KBM-7 (cell line): Measurements from ENCODE around the gene SREBF2.
"Not testable (repeated sequence)": the region's sequence is repeated elsewhere in the genome, so short reads cannot be mapped to it uniquely, and the experiment has no call there.

ENCODE experiments used
- DNase-seq: peaks from one replicate; pipeline ENCODE4 v3.0.0-alpha.2; 2015
- in situ Hi-C: fragments of 300-500 bp; cut with MboI; formaldehyde crosslinking; loops from 2 replicates; pipeline ENCODE4 v1.14.3; 2020; ENCODE audit warnings: low sequenced_read_pairs, low pct_unique_long_range_greater_than_20kb, mixed read lengths

Gene SREBF2

GRCh38 chr22:41931701-41932269 is 98.9 kb downstream of the SREBF2 start:
- DNase-seq = no peak
- in situ Hi-C loops = no loop called here

- no peak for DNase-seq
- in situ Hi-C loops = no loop called here
These were observed 99.4 kb downstream of the SREBF2 start for GRCh38 chr22:41932353-41932752.

- no peak for DNase-seq
- in situ Hi-C loops = no loop called here
These were observed 100.7 kb downstream of the SREBF2 start for GRCh38 chr22:41933411-41934177.

DNA sequence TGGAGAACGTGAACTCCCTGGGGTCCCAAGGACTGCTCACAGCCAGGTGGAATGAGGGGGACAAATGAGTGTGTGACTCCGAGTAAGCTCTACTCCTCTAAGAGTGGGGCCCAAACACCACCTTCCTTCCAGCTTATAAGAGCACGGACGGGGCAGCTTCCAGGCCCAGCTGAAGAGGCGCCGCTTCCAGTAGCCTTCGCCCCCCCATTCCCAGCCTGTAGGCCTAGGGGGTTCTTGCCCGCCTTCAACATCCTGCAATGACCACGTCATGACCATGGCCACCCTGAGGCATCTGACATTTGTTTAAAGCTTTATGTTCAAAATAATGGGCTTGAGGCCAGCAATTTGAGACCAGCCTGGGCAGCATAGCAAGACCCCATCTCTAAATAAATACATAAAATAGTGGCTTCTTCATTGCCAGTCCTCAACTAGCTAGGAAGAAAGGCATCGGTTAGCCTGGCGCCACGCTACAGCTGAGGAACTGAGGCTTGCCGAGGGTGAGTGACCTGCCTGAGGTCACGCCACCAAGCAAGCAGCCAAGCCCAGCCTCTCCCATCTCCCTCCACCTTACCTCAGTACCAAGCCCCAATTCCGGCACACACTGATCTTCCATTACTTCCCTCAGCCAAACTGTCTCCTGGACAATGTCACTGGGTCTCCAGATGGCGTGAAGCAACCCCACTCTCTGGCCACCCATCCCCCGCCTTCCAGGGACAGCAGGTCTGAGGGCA is 101.5 kb downstream of the SREBF2 start:
- no peak for DNase-seq
- in situ Hi-C loops = no loop called here

GRCh38 chr22:41935015-41935351 is 102.1 kb downstream of the SREBF2 start:
- in situ Hi-C loops = no loop called here
- no peak for DNase-seq

DNA sequence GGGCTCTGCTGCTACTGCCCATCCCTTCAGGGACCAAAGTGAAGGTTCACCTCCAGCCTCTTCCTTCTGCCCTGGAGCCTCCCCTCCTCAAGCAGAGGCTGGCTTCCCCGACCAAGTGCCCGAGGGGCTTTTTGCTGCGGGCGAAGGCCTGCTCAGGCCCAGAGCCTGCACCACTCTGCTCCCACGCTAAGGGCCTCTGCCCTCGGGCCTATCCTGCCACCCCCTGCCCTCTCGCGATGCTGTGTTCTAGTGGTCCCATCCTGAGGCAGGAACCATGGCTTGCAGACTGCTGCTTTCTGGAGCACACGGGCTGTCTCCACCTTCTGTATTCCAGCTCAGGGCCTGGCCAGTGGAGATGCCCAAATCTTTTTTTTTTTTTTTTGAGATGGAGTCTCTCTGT is 102.6 kb downstream of the SREBF2 start:
- DNase-seq = no peak
- in situ Hi-C loops = no loop called here

DNA sequence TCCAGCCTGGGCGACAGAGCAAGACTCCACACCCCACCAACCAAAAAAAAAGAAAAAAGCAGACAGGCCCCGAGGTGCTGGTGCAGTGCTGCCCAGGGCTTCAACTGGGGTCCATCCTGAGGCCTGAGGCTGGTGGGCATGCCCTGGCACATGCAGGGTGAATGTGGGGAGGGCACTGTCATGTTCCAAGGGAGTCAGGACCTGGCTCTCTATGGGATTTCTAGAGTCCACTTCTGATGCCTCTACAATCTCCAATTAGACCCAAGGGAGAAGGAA is 103.9 kb downstream of the SREBF2 start:
- no peak for DNase-seq
- in situ Hi-C loops = no loop called here

- in situ Hi-C loops = no loop called here
- no peak for DNase-seq
These were observed 107.3 kb downstream of the SREBF2 start for GRCh38 chr22:41939981-41940831.

- in situ Hi-C loops = no loop called here
- peak; percentile 87 for DNase-seq
These were observed 108.2 kb downstream of the SREBF2 start for GRCh38 chr22:41940832-41941765.

DNA sequence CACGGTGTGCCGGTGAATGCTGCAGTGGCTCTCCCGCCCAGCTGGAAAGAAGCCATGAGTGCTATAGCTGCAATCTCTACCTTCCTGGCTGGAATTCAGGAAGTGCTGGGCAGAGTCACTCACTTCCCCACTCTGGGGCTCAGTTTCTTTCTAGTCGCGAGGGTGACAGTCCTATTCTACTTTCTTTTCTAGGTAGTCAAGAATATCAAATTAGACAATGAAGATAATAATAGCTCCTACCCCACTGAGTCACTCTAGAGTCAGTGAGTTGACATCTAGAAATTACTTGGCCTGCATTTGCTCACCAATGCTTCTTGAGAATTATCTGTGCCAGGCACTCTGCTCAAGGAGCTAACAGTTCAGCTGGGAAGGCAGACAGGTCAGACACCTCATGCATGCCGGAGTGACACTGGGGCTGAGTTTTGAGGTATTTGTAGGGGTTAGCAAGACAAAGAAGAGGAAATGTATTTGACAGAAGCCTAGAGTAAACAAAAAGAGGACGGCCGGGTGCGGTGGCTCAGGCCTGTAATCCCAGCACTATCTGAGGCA is 110.8 kb downstream of the SREBF2 start:
- in situ Hi-C loops = no loop called here
- DNase-seq = no peak

DNA sequence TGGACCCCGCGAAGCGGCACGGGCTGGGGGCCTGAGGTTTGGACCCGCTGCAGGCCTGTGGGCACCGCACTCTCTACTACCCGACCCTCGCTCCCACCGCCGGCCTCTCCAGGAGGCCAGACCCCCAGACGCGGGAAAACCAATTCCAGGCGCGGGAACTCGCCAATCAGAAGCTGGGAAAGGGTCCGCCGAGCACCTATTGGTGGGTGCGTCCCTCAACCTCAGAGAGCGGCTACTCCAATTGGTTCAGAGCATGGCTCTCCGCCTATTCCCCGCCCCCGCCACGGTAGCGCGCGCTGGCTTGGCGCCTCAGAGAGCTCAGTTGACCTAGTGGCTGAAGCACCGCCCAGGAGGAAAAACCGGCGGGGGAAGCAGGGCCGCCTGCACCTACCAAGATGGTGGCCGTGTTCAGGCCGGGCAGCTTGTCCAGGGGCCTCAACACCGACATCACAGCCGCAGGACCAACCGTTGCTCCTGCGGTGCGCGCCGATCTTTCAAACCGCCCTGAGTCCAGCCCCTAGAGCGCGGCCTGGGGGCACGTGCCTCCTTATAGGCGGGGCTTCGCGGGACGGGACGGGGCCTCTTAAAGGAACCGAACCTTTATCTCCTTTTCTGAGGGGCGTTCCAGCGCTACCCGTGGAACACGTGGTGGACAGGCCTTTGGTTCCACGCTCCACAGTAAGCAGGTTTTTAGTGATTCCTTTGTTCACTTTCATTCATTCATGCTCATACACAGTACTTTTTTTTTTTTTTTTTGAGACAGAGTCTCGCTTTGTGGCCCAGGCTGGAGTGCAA is 113.9 kb downstream of the SREBF2 start, which contains the start of gene CENPM:
Gene CENPM (minus strand): TSS at position 524 of the 795 bp plus-strand sequence. CDS start 76 bp downstream, at position 448.
- DNase-seq = peak; percentile 97
- in situ Hi-C loops = no loop called here

- no peak for DNase-seq
- in situ Hi-C loops = no loop called here
These were observed 114.6 kb downstream of the SREBF2 start for GRCh38 chr22:41947424-41948080.

- no peak for DNase-seq
- in situ Hi-C loops = no loop called here
These were observed 115.2 kb downstream of the SREBF2 start for GRCh38 chr22:41948142-41948541.

- in situ Hi-C loops, DNase-seq: not testable (repeated sequence)
These were observed 116.0 kb downstream of the SREBF2 start for GRCh38 chr22:41948928-41949296.

DNA sequence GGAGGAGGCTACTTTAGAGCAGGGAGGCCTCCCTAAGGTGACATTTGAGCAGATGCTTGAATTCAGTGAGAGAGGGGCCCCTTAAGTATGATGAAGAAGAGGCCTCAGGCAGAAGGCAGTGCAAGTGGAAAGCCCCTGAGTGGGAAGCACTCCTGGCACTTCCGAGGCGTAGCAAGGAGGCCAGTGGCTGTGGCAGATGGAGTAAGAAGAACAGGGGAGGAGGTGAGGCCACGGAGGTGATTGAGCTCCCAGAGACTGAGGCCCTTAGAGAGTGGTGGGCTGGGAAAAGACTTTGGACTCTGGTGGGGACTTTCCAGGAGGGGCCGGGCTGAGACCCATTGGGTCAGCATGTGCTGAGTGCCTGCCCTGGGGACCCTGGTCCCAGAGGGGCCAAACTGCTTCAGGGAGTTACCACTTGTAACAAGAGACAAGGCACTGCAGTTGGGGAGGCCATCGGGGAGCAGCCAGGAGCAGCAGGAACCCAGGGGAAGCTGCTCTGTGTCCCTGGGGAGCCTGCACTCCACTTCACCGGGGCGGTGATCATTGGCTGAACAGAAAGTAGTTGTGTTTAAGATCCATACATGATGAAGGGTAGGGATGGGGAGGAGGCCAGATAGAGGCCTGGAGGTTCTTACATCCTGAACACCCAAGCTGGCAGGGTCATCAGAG is 116.5 kb downstream of the SREBF2 start:
- in situ Hi-C loops = no loop called here
- DNase-seq = no peak

- in situ Hi-C loops = no loop called here
- DNase-seq = no peak
These were observed 119.1 kb downstream of the SREBF2 start, which contains the start of gene SMIM45 for GRCh38 chr22:41951898-41952474. Gene SMIM45 (plus strand): TSS chr22:41952150.
